Transverse colon (tissue), 4 donors: Measurements from ENCODE around the gene PALM3. TPM values are rescaled to one million over a fixed set of nuclear protein-coding genes. Genes with fewer than 3 reads are reported as not detected.

ENCODE experiments used
- DNase-seq: peaks from one replicate; pipeline ENCODE4 v3.0.0-alpha.2; 2019
- H3K27ac ChIP-seq, 4 donors: fragments of 200-600 bp; sonication (generic); 2 replicates each; pipeline ENCODE4 v1.5.1; 2016 to 2018; ENCODE audit warnings: inconsistent platforms in 4 of 4
- H3K27me3 ChIP-seq: fragments of 200-600 bp; sonication (generic); 2 replicates; pipeline ENCODE4 v1.5.1; 2017; ENCODE audit warnings: inconsistent platforms
- H3K36me3 ChIP-seq, 4 donors: fragments of 200-600 bp; sonication (generic); 2 replicates each; pipeline ENCODE4 v1.5.1; 2017 to 2019; ENCODE audit warnings: inconsistent platforms in 4 of 4
- H3K4me1 ChIP-seq, 4 donors: fragments of 200-600 bp; sonication (generic); 2 replicates each; pipeline ENCODE4 v1.5.1; 2017 to 2020; ENCODE audit warnings: inconsistent platforms in 4 of 4
- H3K4me3 ChIP-seq, 4 donors: fragments of 200-600 bp; sonication (generic); 1 replicate in 1 of 4; 2 replicates in 3 of 4; pipeline versions ENCODE4 v1.5.1 to v1.6.1; 2017 to 2019; ENCODE audit warnings: inconsistent platforms in 4 of 4
- H3K9me3 ChIP-seq, 2 donors: fragments of 200-600 bp; sonication (generic); 2 replicates each; pipeline ENCODE4 v1.5.1; 2017 to 2019; ENCODE audit warnings: inconsistent platforms in 2 of 2
- EP300 ChIP-seq: sonication (generic); formaldehyde crosslinking; IDR thresholded peaks from one replicate; pipeline ENCODE4 v1.6.1; 2017; ENCODE audit warnings: antibody characterized with exemption, low read depth
- POLR2A ChIP-seq: fragments of 450-650 bp; IDR thresholded peaks from one replicate; pipeline ENCODE4 v1.6.1; 2016; ENCODE audit warnings: antibody characterized with exemption, mild to moderate bottlenecking, moderate library complexity
- POLR2AphosphoS5 ChIP-seq, 3 donors: sonication (generic); formaldehyde crosslinking; IDR thresholded peaks; one replicate each; pipeline ENCODE4 v1.6.1; 2016; ENCODE audit warnings: antibody characterized with exemption in 3 of 3
- WGBS, 2 donors: methylation state at CpG; one replicate each; pipeline ENCODE4 v1.1.5; 2018; ENCODE audit warnings: low coverage in 1 of 2; 5-methylcytosine and 5-hydroxymethylcytosine counted together
- in situ Hi-C, 4 donors: fragments of 200-750 bp; cut with MboI; loops; one replicate each; pipeline versions ENCODE4 v1.15.0 to v1.15.1; 2017; ENCODE audit warnings: low sequenced_read_pairs in 3 of 4, low pct_ligation_motif_present in 1 of 4, low pct_unique_long_range_greater_than_20kb in 1 of 4
- intact Hi-C: fragments of 100-400 bp; cut with DNase I; formaldehyde crosslinking; loops from one replicate; pipeline ENCODE4 v1.15.1; 2023; ENCODE audit warnings: low total_unique reads
- total RNA-seq, 4 donors: library from RNA; depleted of rRNA; stranded (reverse); fragments of >200 nt; gene quantifications; one replicate each; pipeline ENCODE4 v1.1.0, GENCODE V29; 2016
- TF ChIP-seq, protein P1 (sequence below), 5 experiments: fragments of 200-600 bp in 3 of 5; fragments of 450-650 bp in 2 of 5; sonication (generic) in 3 of 5; IDR thresholded peaks; 1 replicate in 2 of 5; 2 replicates in 3 of 5; pipeline ENCODE4 v1.5.1; 2016 to 2017; ENCODE audit warnings: antibody characterized with exemption in 5 of 5, inconsistent platforms in 3 of 5, mild to moderate bottlenecking in 2 of 5, moderate library complexity in 1 of 5

PALM3 gene
- total RNA-seq, 4 donors from 2014 or later, result 0.14 to 0.32 TPM; not detected in 2

DNA sequence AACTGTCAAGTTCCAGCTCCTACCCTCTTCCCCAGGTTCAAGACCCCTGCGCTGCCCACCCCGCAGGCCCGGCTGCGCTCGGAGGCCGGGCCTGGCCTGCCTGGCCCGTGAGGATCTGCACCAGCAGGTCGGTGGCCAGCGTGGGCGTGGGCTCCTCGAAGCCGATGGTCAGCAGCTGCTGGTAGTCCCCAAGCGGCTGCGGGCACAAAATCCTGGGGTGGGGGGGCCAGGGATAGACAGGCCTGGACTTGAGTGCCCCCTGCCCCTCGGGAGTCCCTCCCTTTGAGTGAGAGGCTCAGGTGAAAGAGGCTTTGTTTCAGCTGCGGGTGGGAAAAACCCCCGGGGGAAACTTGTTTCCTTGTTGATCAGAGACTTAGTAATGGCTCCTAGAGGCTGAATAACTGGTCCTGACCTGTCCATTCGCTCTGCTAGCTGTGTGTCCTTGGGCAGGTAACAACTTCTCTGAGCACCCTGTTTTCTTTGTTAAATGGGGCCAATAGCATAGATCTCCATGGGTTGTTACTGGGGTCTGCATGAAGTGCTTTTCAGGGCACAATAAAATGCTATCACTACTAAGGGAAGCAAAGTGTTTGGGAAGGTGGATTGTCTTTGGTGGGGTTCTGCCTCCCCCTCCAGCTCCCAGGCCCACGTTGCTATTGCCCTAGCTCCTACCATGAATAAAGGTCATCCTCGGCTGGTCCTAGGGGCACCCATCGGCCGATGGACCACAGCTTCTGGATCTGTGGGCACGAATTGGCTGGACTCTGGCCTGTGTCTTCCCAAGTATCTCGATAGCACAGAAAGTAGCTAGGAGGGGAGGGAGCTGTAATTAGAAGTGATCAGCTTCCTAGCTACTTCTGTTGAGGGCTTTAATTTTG lies 20.2 kb upstream of the PALM3 start:
- no peak for TF ChIP-seq POLR2A
- no peak for TF ChIP-seq EP300
- TF ChIP-seq, protein P1, sequence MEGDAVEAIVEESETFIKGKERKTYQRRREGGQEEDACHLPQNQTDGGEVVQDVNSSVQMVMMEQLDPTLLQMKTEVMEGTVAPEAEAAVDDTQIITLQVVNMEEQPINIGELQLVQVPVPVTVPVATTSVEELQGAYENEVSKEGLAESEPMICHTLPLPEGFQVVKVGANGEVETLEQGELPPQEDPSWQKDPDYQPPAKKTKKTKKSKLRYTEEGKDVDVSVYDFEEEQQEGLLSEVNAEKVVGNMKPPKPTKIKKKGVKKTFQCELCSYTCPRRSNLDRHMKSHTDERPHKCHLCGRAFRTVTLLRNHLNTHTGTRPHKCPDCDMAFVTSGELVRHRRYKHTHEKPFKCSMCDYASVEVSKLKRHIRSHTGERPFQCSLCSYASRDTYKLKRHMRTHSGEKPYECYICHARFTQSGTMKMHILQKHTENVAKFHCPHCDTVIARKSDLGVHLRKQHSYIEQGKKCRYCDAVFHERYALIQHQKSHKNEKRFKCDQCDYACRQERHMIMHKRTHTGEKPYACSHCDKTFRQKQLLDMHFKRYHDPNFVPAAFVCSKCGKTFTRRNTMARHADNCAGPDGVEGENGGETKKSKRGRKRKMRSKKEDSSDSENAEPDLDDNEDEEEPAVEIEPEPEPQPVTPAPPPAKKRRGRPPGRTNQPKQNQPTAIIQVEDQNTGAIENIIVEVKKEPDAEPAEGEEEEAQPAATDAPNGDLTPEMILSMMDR (IDR thresholded peaks at IDR 0.05), result no peak
- no peak for TF ChIP-seq POLR2AphosphoS5 (IDR thresholded peaks at IDR 0.05)
- H3K27ac ChIP-seq, result peak overlapping the region; percentile 88 to 95 (median 94)
- H3K4me1 ChIP-seq, result peaks cover 10 to 37% (median 20%) of the 10 kb centered on the region in 4 donors
- H3K36me3 ChIP-seq, result no peaks in the 10 kb centered on the region
- intact Hi-C loops (no loop called here), in situ Hi-C loops (no loop called here)
- DNase-seq, result peak; percentile 48
- no peaks in the 10 kb centered on the region for H3K9me3 ChIP-seq
- 15% methylated on average over 24 of the region's 24 CpGs; no CpG with 5 or more reads in 1 of the 2 donors for WGBS, 2 donors
- no peaks in the 10 kb centered on the region for H3K27me3 ChIP-seq
- H3K4me3 ChIP-seq, result peak overlapping the region; percentile 58 to 77 (median 69)

DNA sequence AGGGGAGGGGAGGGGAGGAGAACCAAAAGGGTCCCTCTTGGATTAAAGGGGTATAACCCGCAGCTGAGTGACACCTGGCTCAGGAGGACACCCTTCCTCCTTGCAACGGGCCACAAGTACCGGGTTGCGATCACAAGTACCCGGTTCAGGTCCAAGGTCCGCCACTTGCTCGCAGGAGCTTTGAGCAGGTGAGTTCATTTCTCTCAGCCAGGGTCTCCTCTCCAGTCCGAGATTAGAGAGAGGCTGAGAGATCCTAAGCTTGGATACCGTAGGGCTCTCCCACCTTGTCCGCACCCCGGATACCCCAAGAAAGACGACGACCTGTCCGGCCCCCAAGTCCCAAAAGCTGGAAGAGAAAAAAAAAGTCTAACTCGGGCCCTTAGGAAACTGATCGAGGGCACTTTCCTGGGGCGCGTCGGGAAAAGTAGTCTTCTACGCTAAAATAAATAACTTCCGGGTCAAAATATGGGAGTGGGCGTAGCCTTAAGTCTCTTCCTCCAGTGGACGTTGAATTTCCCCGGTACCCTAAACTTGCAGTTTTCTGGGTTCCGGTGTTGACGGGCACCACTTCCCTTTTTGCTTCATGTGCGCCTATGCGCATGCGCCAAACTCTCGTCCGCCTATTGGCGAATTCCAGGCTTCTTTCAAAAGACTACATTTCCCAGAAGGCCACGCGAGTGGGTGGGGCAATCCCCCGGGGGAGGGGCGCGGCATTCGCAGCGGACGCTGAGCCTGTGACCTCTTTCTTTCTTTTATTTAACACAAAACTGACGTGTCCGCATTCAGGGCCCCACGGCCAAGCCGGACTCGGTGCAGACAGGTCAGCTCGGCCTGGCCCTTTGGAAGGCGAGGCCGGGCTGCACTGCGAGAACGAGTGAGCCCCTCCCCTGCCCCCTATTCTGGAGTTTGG lies 19.3 kb upstream of the PALM3 start:
- TF ChIP-seq POLR2AphosphoS5 (IDR thresholded peaks at IDR 0.05), result peak; percentile 79 to 89 (median 88)
- peak; percentile 75 for TF ChIP-seq POLR2A
- no peak for TF ChIP-seq EP300
- TF ChIP-seq, protein P1 (IDR thresholded peaks at IDR 0.05), result no peak
- Histone ChIP-seq H3K4me1 (peaks cover 10 to 43% (median 21%) of the 10 kb centered on the region in 4 donors), H3K9me3 (no peaks in the 10 kb centered on the region), H3K27ac (peak overlapping the region; percentile 88 to 95 (median 94)), H3K4me3 (peak overlapping the region; percentile 58 to 77 (median 69)), H3K27me3 (no peaks in the 10 kb centered on the region), H3K36me3 (no peaks in the 10 kb centered on the region)
- 0% methylated on average over 10 to 50 of the region's 50 CpGs for WGBS, 2 donors
- DNase-seq, result peak; percentile 99
- intact Hi-C loops (no loop called here), in situ Hi-C loops (no loop called here)

DNA sequence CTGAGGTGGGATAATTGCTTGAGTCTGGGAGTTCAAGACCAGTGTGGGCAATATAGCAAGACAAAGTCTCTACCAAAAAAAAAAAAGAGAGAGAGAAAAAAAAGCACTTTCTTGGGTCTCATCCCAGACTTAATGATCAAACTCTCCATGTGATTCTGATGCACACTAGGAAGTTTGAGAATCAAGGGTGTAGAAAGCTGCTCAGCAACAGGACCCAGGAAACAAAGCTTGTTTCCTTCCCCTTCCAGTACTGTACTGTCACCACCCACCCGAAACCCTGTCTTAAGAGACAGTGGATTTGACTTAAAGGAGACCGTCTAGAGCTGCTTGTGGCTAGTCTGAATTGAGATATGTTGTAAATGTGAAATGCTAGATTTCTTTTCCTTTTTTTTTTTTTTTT lies 16.5 kb upstream of the PALM3 start:
- 50 to 59% methylated on average over 2 of the region's 2 CpGs for WGBS, 2 donors
- DNase-seq, result no peak
- H3K4me1 ChIP-seq, result peaks cover 16 to 59% (median 35%) of the 10 kb centered on the region in 4 donors
- TF ChIP-seq POLR2A (no peak), EP300 (no peak), POLR2AphosphoS5 (IDR thresholded peaks at IDR 0.05) (no peak)
- TF ChIP-seq, protein P1 (IDR thresholded peaks at IDR 0.05), result no peak
- H3K4me3 ChIP-seq, result no peak overlapping the region
- H3K9me3 ChIP-seq, result no peaks in the 10 kb centered on the region
- peak overlapping the region in 1 of 4 donors; percentile 17 for H3K27ac ChIP-seq
- intact Hi-C loops (no loop called here), in situ Hi-C loops (loop anchor here in 2 of 4 donors (10.0 kb wide), 1 partner anchor 204 kb away; the partner anchor contains the start of gene NANOS3 (in 2 of the 2))
- no peaks in the 10 kb centered on the region for H3K27me3 ChIP-seq
- no peaks in the 10 kb centered on the region for H3K36me3 ChIP-seq
